Heart right ventricle (tissue), 16 donors: ENCODE results near the gene SLC2A13. TPM values are rescaled to one million over a fixed set of nuclear protein-coding genes. Genes with fewer than 3 reads are reported as not detected.
"Not testable (repeated sequence)": the region's sequence is repeated elsewhere in the genome, so short reads cannot be mapped to it uniquely, and the experiment has no call there.

Experiments used
- ATAC-seq, 8 donors: fragments of 200-7000 bp; cut with Tn5 transposase; one replicate each; pipeline ENCODE4 v1.9.1; 2020; ENCODE audit warnings: mild to moderate bottlenecking in 8 of 8, moderate library complexity in 8 of 8, moderate number of reproducible peaks in 1 of 8
- DNase-seq, 2 donors: peaks; one replicate each; pipeline ENCODE4 v3.0.0-alpha.2; 2020
- H3K27ac ChIP-seq, 10 donors: fragments of 200-600 bp; sonication (generic) in 2 of 10; one replicate each; pipeline versions ENCODE4 v1.5.0 to v1.8.0; 2020 to 2022; ENCODE audit warnings: mild to moderate bottlenecking in 3 of 10
- H3K27me3 ChIP-seq, 7 donors: fragments of 200-600 bp; one replicate each; pipeline ENCODE4 v1.8.0; 2021 to 2022; ENCODE audit warnings: mild to moderate bottlenecking in 2 of 7
- H3K36me3 ChIP-seq, 9 donors: fragments of 200-600 bp; sonication (generic) in 1 of 9; one replicate each; pipeline versions ENCODE4 v1.5.0 to v1.8.0; 2020 to 2022; ENCODE audit warnings: mild to moderate bottlenecking in 2 of 9
- H3K4me1 ChIP-seq, 9 donors: fragments of 200-600 bp; sonication (generic) in 1 of 9; one replicate each; pipeline versions ENCODE4 v1.5.0 to v1.8.0; 2020 to 2022; ENCODE audit warnings: mild to moderate bottlenecking in 4 of 9
- H3K4me3 ChIP-seq, 10 donors: fragments of 200-600 bp; sonication (generic) in 2 of 10; one replicate each; pipeline versions ENCODE4 v1.5.0 to v1.8.0; 2020 to 2022; ENCODE audit warnings: mild to moderate bottlenecking in 7 of 10, moderate library complexity in 2 of 10
- H3K9me3 ChIP-seq, 11 donors: fragments of 200-600 bp in 10 of 11; sonication (generic) in 2 of 11; one replicate each; pipeline versions ENCODE4 v1.5.0 to v1.8.0; 2013 to 2022; ENCODE audit warnings: mild to moderate bottlenecking in 2 of 11, control low read depth in 1 of 11, moderate library complexity in 1 of 11
- WGBS, 2 donors: extraction: QIAGEN DNeasy Blood & Tissue Kit; methylation state at CpG; one replicate each; pipeline ENCODE4 v1.1.7; 2013; ENCODE audit warnings: inconsistent platforms in 1 of 2; 5-methylcytosine and 5-hydroxymethylcytosine counted together
- intact Hi-C, 10 donors: fragments of 100-400 bp; cut with DNase I; formaldehyde crosslinking; loops; one replicate each; pipeline versions ENCODE4 v1.11.1 to v1.14.2; 2022
- polyA plus RNA-seq, 2 donors: library from polyadenylated mRNA; stranded (reverse); fragments of 200-250 nt; gene quantifications; one replicate each; pipeline ENCODE4 v1.2.3, GENCODE V29; 2013
- total RNA-seq, 10 donors: library from RNA; stranded (reverse); fragmentation: NEBNext Ultra II Directional in 3 of 10; extraction: Animal tissue kit (Norgen Biotek cat#: 25700) in 3 of 10; gene quantifications; one replicate each; pipeline versions ENCODE4 v1.2.1 to v1.2.4, GENCODE V29; 2021 to 2023
- TF ChIP-seq, protein P1 (sequence below), 9 donors: fragments of 200-600 bp; sonication (generic) in 2 of 9; IDR thresholded peaks; one replicate each; pipeline versions ENCODE4 v1.5.0 to v1.8.0; 2021 to 2022; ENCODE audit warnings: antibody characterized with exemption in 9 of 9, mild to moderate bottlenecking in 5 of 9, moderate library complexity in 1 of 9
- donor health status: Arrhythmogenic right ventricular cardiomyopathy.
- donor health status: ischemic (EF 13 %, LVEDD 7.1; RV severe dilation, severe dysfunction).
- donor health status: healthy with polysubstance abuse.
- donor health status: DM: no; HTN: yes; CAD: no.
- donor health status: DM: no; HTN: no; CAD: no.
- donor health status: ischemic (EF 25% LVEDD 6.9; RV normal size, moderate dysfunction).
- donor health status: ischemic (EF 25% LVEDD 5.7; RV mildly dilated, moderate dysfunction).
- donor health status: healthy.
- donor health status: DM: yes; HTN: yes; CAD: no.
- donor health status: Ischemic cardiomyopathy.
- donor health status: ischemic (EF 35%, LVEDD 5.7; RV mildly dilated, moderate dysfunction).
- donor health status: nonischemic (EF 11% LVEDD 7.7; RV severe dilation, severe dysfunction).
- donor health status: DM: yes; HTN: yes; CAD: no.
- donor health status: PGD.
- donor health status: ischemic (EF 29% LVEDD 5.4; RV normal size, mild dysfunction).
- donor health status: nonischemic (EF 23%, LVEDD 6.1; RV moderate dilation, normal function).

Gene SLC2A13
- total and polyA plus RNA-seq, 12 donors: 2.6 to 14.2 (median 9.8) TPM

DNA sequence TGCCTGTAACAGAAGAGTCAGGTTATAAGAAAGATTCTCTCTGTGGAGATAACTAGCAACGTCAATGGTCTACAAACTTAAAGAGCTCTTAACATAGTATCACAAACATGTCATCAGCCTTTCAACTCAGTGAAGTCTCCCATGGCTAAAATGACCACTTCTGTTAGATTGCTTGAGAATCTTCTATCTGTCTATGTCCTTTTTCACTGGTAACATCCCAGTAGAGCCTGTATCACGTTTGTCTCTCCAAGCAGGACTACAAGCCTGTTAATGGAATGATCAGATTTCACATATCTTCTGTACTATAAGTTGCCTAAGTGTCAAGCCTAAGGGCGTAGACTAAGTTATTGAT lies 50.7 kb downstream of the SLC2A13 start:
- Histone ChIP-seq H3K27me3 (no peaks in the 10 kb centered on the region), H3K9me3 (no peaks in the 10 kb centered on the region), H3K36me3 (no peaks in the 10 kb centered on the region), H3K27ac (peak overlapping the region in 9 of 10 donors; percentile 24 to 73 (median 69)), H3K4me1 (peaks cover 0 to 32% (median 10%) of the 10 kb centered on the region in 9 donors), H3K4me3 (peak overlapping the region in 6 of 10 donors; percentile 1 to 28 (median 6))
- ATAC-seq: peak in 5 of 8 donors; percentile 24 to 58 (median 32)
- TF ChIP-seq, protein P1, sequence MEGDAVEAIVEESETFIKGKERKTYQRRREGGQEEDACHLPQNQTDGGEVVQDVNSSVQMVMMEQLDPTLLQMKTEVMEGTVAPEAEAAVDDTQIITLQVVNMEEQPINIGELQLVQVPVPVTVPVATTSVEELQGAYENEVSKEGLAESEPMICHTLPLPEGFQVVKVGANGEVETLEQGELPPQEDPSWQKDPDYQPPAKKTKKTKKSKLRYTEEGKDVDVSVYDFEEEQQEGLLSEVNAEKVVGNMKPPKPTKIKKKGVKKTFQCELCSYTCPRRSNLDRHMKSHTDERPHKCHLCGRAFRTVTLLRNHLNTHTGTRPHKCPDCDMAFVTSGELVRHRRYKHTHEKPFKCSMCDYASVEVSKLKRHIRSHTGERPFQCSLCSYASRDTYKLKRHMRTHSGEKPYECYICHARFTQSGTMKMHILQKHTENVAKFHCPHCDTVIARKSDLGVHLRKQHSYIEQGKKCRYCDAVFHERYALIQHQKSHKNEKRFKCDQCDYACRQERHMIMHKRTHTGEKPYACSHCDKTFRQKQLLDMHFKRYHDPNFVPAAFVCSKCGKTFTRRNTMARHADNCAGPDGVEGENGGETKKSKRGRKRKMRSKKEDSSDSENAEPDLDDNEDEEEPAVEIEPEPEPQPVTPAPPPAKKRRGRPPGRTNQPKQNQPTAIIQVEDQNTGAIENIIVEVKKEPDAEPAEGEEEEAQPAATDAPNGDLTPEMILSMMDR (IDR thresholded peaks at IDR 0.05): no peak
- intact Hi-C loops: loop anchor here in 1 of 10 donors (10.0 kb wide), 1 partner anchor 50 kb away; the partner anchor contains the start of gene SLC2A13
- DNase-seq: no peak
- WGBS, 2 donors: 48 to 53% methylated on average over 3 of the region's 3 CpGs

DNA sequence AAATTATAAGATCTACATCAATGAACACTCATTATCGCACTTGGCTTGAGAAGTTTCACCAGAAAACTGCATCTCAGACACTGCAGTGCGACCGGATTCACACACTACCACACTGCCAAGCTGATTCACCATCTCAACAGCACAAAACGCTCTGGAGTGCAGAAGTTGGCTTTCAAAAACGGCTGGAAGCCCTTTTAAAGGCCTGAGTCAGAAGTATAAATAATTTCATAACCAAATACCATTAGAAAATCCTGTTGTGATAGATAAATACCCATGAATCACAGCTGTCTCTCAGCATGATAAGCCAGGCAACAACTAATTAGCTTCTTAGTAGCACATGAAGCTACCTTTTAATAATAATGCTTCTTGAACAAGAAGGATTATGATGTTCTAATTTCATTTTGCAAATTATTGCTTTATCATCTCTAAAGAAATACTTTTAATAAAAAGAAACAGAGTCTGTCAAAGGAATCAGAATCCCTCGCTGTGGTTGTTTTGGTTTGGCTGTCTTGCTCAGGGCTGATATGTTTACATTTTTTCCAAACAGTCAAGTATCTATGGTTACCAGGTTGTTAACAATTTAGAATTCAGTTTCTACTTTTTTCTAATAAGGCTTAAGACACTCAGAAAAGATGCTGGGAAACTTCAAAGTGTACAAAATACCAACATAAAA lies 51.2 kb downstream of the SLC2A13 start:
- Histone ChIP-seq H3K9me3 (no peaks in the 10 kb centered on the region), H3K27me3 (no peaks in the 10 kb centered on the region), H3K4me1 (peaks cover 0 to 30% (median 10%) of the 10 kb centered on the region in 9 donors), H3K36me3 (no peaks in the 10 kb centered on the region), H3K27ac (peak overlapping the region in 9 of 10 donors; percentile 24 to 73 (median 69)), H3K4me3 (peak overlapping the region in 6 of 10 donors; percentile 1 to 28 (median 6))
- ATAC-seq: peak; percentile 66 to 93 (median 74)
- 48 to 53% methylated on average over 6 of the region's 6 CpGs for WGBS, 2 donors
- peak in 1 of 2 donors; percentile 20 for DNase-seq
- TF ChIP-seq, protein P1 (IDR thresholded peaks at IDR 0.05): no peak
- intact Hi-C loops: loop anchor here in 2 of 10 donors (5.0 to 10.0 kb wide), 2 partner anchors 42 to 50 kb away; partner anchors contain the start of gene SLC2A13 (in 1 of the 2)

DNA sequence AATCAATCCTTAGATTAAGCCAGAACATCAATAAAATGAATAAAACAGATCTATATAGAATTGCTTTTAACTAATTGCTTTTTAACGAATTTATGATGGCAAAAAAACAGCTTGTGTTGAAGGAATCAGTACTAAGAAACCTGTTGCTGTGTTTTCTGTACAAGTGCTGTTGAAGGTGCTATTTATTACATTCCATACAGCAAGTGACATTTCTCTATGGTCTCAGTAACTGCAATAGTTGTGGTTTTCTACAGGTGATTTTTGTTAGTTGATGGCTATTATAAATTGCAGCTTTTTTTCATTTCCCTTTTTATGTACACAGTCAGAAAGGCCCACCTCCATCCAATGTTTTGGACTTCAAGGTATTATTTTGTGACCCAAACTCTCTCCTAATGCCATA lies 56.6 kb downstream of the SLC2A13 start:
- Histone ChIP-seq H3K4me3 (no peak overlapping the region), H3K27me3 (no peaks in the 10 kb centered on the region), H3K36me3 (no peaks in the 10 kb centered on the region), H3K4me1 (peaks cover 0 to 12% (median 0%) of the 10 kb centered on the region in 9 donors), H3K9me3 (no peaks in the 10 kb centered on the region), H3K27ac (no peak overlapping the region)
- 93 to 100% methylated on average over 1 of the region's 1 CpG for WGBS, 2 donors
- ATAC-seq (no peak), DNase-seq (no peak)
- intact Hi-C loops: no loop called here
- TF ChIP-seq, protein P1 (IDR thresholded peaks at IDR 0.05): no peak

DNA sequence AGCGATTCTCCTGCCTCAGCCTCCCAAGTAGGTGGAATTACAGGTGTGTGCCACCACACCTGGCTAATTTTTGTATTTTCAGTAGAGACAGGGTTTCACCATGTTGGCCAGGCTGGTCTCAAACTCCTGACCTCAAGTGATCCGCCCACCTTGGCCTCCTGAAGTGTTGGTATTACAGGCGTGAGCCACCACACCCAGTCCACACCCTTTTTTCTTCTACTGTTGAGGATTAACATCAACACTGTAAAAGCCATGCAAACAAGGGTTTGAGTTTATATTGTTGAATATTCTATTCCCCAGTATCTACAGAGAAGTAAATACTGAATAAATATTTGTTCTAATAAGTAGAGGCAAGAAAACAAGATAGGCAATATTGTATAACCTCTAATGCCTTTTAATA lies 58.9 kb downstream of the SLC2A13 start:
- intact Hi-C loops, DNase-seq, ATAC-seq, H3K27me3 ChIP-seq, H3K9me3 ChIP-seq, H3K4me3 ChIP-seq, H3K27ac ChIP-seq, H3K36me3 ChIP-seq, H3K4me1 ChIP-seq: not testable (repeated sequence)
- 94 to 99% methylated on average over 3 of the region's 3 CpGs for WGBS, 2 donors

DNA sequence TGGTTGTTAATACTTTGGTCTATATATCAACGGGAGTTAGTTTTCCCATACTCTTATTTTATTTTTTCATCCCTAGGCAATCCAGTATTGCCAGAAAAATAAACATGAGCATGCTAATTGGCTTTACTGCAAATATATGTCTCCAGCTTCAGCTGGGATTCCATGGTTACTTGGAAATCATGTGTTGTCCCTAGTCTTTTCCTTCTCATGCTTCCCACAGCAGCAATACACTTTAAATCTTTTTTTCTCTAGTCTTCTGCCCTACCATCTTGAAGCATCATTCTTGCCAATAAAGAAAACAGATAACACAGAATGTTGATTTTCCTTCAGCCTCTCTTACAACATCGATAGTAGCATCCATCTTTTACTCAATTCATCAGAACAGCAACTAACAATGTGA lies 60.2 kb downstream of the SLC2A13 start:
- TF ChIP-seq, protein P1 (IDR thresholded peaks at IDR 0.05): no peak
- 84 to 90% methylated on average over 2 of the region's 2 CpGs for WGBS, 2 donors
- Histone ChIP-seq H3K9me3 (no peaks in the 10 kb centered on the region), H3K4me1 (peaks cover 0 to 8% (median 0%) of the 10 kb centered on the region in 9 donors), H3K36me3 (no peaks in the 10 kb centered on the region), H3K27ac (no peak overlapping the region), H3K4me3 (no peak overlapping the region), H3K27me3 (no peaks in the 10 kb centered on the region)
- no peak for ATAC-seq
- intact Hi-C loops: no loop called here
- DNase-seq: no peak
